Breast epithelium (tissue), 3 donors: ENCODE data around the gene ARID1A.

Source experiments
- CTCF ChIP-seq, 3 donors: fragments of 450-650 bp; IDR thresholded peaks; one replicate each; pipeline ENCODE4 v1.5.1; 2016 to 2017; ENCODE audit warnings: antibody characterized with exemption in 3 of 3, mild to moderate bottlenecking in 3 of 3, moderate library complexity in 3 of 3
- POLR2A ChIP-seq: fragments of 450-650 bp; IDR thresholded peaks from one replicate; pipeline ENCODE4 v1.6.1; 2016; ENCODE audit warnings: antibody characterized with exemption, mild to moderate bottlenecking, moderate library complexity
- POLR2AphosphoS5 ChIP-seq, 3 donors: sonication (generic); formaldehyde crosslinking; IDR thresholded peaks; one replicate each; pipeline ENCODE4 v1.6.1; 2017; ENCODE audit warnings: antibody characterized with exemption in 3 of 3

- TF ChIP-seq POLR2A (no peak), CTCF (IDR thresholded peaks at IDR 0.05) (no peak), POLR2AphosphoS5 (IDR thresholded peaks at IDR 0.05) (no peak)
Observed at GRCh38 chr1:26684763-26685508, 10.9 kb upstream of the ARID1A start.
